Keratinocyte (primary cell): Measurements from ENCODE around the gene AEBP1.

Experiments used
- EZH2 ChIP-seq: IDR thresholded peaks from one replicate; pipeline ENCODE4 v1.6.1; 2012; ENCODE audit warnings: inconsistent platforms, mild to moderate bottlenecking, low read length, moderate library complexity
- TF ChIP-seq, protein P1 (sequence below), 3 experiments: IDR thresholded peaks in 1 of 3; conservative IDR thresholded peaks in 1 of 3; optimal IDR thresholded peaks in 1 of 3; 2 replicates in 2 of 3; 3 replicates in 1 of 3; pipeline versions ENCODE3 to v1.5.1; 2011; ENCODE audit warnings: low read length in 3 of 3, mild to moderate bottlenecking in 3 of 3, moderate library complexity in 2 of 3, control low read depth in 1 of 3, inconsistent platforms in 1 of 3; ENCODE audit not compliant: insufficient read depth in 2 of 3; ENCODE audit errors: extremely low read depth in 1 of 3

DNA sequence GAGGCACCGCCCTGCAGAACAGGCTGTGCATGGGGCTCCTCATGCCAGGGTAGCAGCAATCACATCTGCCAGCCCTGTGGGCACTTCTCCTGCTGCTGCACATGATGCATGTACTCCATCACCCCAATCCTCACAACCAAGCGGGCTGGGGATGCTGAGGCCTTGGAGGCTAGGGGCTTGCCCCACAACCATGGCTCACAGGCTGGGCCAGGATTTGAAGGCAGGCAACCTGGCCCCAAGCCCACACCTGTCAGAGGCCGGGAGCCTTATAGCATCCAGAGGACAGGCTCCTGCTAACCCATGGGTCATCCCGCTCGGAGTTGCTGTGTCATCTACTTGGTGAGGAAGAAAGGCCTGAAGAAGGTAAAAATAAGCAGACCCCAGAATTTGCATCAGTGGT is 24.0 kb upstream of the AEBP1 start:
- TF ChIP-seq, protein P1, sequence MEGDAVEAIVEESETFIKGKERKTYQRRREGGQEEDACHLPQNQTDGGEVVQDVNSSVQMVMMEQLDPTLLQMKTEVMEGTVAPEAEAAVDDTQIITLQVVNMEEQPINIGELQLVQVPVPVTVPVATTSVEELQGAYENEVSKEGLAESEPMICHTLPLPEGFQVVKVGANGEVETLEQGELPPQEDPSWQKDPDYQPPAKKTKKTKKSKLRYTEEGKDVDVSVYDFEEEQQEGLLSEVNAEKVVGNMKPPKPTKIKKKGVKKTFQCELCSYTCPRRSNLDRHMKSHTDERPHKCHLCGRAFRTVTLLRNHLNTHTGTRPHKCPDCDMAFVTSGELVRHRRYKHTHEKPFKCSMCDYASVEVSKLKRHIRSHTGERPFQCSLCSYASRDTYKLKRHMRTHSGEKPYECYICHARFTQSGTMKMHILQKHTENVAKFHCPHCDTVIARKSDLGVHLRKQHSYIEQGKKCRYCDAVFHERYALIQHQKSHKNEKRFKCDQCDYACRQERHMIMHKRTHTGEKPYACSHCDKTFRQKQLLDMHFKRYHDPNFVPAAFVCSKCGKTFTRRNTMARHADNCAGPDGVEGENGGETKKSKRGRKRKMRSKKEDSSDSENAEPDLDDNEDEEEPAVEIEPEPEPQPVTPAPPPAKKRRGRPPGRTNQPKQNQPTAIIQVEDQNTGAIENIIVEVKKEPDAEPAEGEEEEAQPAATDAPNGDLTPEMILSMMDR (optimal IDR thresholded peaks at IDR 0.05 in 1 of 3, IDR thresholded peaks at IDR 0.05 in 1 of 3, conservative IDR thresholded peaks at IDR 0.05 in 1 of 3; ENCODE audit: extremely low read depth in 1 of 3, insufficient read depth in 2 of 3, low read length in 3 of 3), result no peak
- TF ChIP-seq EZH2, result no peak
